Stimulated activated CD4-positive, alpha-beta T cell treated with anti-CD3 and anti-CD28 coated beads, TNF-alpha, amount 100 ng/mL, for 24 hours (primary cell): ENCODE data around the gene DHDH.

Experiments used
- DNase-seq, 3 experiments: peaks; one replicate each; pipeline ENCODE4 v3.0.0-alpha.2; 2020; ENCODE audit warnings: low read depth in 3 of 3

The DHDH gene

DNA sequence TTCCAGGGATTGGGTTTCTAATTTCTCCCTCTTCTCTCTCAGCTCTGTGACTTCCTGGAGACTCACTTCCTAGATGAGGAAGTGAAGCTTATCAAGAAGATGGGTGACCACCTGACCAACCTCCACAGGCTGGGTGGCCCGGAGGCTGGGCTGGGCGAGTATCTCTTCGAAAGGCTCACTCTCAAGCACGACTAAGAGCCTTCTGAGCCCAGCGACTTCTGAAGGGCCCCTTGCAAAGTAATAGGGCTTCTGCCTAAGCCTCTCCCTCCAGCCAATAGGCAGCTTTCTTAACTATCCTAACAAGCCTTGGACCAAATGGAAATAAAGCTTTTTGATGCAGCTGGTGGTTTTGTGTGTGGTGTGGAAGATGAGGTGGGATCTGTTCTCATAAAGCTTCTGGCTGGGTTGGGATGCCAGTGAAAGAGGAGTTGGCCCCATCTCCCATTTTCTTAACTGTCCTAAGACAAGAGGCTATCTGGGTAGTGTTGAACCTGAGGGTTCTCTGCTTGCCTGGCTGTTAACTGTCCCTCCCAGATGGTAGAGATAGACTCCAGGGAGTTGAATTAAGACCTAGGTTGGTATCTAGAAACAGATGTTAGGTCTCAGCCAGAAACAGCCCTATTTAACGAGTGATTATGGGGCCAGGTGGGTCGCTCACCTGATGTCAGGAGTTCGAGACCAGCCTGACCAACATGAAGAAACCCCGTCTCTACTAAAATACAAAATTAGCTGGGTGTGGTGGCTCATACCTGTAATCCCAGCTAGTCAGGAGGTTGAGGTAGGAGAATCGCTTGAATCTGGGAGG, 33.2 kb downstream of the DHDH start:
- DNase-seq = no peak

- no peak for DNase-seq
Observed at GRCh38 chr19:48967346-48968178, 34.1 kb downstream of the DHDH start.

DNA sequence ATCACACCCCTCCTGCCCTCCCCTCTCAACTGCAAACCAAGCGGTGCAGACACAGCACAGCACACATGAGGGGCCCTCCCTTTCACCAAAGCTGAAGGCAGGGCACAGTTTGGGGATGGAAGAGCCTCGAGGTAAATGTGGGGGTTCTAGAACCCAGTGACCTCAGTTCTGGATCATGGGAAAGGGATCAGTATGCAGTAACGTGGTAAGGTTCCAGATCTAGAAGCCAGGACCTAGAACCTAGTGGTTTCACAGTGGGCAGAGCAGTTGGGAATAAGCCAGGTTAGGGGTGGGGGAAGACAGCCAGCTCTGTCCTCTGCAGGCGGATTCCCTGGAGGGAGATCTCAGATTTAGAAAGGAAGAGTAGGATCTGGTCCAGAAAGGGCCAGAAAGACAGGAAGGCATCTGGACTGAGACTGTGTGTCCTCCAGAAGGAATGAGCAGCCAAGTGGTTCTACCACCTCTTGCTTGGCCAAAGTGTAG, 34.7 kb downstream of the DHDH start:
- DNase-seq = no peak

GRCh38 chr19:48968813-48969218, 35.3 kb downstream of the DHDH start:
- DNase-seq = no peak

DNA sequence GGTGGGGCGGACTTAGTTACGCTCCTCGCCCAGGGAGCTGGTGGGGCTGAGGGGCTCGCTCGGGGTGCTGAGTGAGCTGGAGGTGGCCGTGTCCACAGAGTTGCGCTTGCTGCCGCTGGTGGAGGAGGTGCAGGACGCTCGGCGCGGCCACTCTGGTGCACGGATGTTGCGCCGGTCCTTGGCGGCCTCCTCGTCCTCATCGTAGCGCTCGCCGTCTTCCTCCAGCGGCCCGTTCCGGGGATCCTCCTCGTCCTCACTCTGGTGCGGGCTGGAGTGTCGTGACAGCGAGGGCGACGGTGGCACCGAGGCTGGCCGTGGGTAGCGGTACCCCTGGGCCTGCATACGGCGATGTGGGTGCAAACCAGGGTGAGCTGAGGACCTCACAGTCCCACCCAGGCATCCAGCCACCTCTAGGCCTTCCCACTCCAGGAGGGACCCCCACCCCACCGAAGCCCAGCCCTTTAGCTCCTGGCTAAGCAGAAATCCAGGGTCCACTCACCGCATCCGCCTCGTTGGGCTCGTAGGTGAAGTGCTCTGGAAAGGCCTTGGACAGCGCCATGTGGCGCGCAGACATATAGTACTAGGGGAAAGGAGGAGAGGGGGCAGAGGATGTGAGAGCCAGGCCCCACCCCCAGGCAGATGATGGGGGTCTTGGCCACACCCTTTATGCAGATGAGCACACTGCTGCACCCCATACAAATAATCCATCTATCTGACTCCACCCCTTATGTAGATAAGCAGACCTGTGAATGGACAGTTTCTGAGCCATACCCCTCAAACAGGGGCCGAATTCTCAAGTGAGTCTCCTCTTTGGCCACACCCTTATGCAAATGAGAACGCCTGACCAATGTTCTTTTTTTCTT, 36.0 kb downstream of the DHDH start:
- DNase-seq = no peak

GRCh38 chr19:48970139-48970766, 36.8 kb downstream of the DHDH start:
- DNase-seq = no peak

DNA sequence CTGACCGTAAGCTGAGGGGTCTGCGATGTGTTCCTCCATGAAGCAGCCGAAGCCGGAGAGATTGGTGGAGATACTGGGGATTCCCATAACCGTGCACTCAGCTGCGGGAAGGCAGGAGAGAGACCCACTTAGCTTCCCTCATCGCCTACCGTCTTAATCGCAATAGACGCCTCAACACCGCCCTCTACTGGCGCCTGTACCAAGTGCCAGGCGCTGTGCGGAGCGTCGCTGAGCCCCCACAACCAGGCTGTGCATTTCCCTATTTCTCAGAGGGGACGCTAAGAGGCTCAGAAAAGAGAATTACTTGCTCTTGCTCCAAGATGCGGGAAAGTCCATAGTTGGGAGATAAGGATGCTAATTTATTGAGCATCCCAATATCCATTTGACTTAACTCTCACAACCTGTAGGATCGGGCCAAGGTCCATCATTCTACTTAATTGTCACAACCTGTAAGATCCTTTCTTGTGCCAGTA, 37.5 kb downstream of the DHDH start:
- DNase-seq = peak; percentile 65 to 80 (median 75)

- no peak for DNase-seq
Observed at GRCh38 chr19:48975947-48976847, 42.7 kb downstream of the DHDH start.

DNA sequence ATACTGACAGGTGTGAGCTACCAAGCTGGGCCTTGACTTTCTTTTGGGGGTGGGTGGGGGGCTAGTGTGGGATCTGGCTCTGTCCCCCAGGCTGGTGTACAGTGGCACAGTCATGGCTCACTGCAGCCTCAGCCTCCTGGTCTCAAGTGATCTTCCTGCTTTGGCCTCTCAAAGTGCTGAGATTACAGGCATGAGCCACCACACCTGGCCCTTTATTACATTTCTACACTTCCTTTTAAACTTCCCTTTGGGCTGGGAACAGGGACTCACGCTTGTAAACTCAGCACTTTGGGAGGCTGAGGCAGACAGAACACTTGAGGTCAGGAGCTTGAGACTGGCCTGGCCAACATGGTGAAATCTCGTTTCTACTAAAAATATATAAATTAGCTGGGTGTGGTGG, 43.6 kb downstream of the DHDH start:
- DNase-seq = no peak

GRCh38 chr19:48982280-48982679, 48.8 kb downstream of the DHDH start:
- DNase-seq = no peak

GRCh38 chr19:48985711-48986110, 52.2 kb downstream of the DHDH start:
- no peak for DNase-seq

- DNase-seq = no peak
Observed at GRCh38 chr19:48986211-48986610, 52.7 kb downstream of the DHDH start.

- no peak for DNase-seq
Observed at GRCh38 chr19:48987323-48987722, 53.8 kb downstream of the DHDH start.

GRCh38 chr19:48988286-48988685, 54.8 kb downstream of the DHDH start:
- no peak for DNase-seq

DNA sequence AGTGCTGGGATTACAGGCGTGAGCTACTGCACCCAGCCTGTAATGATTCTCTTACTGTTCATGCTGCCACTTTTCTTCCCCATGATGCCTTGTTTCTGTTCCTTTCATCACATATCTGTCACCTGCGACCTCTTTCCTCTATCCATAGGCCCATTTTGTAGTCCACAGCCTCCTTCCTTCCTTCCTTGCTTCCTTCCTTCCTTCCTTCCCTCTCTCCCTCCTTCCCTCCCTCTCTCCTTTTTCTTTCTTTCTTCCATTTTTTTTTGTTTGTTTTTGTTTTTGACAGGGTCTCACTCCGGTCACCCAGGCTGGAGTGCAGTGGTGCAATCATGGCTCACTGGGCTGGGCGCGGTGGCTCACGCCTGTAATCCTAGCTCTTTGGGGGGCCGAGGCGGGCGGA, 55.4 kb downstream of the DHDH start:
- DNase-seq = no peak

DNA sequence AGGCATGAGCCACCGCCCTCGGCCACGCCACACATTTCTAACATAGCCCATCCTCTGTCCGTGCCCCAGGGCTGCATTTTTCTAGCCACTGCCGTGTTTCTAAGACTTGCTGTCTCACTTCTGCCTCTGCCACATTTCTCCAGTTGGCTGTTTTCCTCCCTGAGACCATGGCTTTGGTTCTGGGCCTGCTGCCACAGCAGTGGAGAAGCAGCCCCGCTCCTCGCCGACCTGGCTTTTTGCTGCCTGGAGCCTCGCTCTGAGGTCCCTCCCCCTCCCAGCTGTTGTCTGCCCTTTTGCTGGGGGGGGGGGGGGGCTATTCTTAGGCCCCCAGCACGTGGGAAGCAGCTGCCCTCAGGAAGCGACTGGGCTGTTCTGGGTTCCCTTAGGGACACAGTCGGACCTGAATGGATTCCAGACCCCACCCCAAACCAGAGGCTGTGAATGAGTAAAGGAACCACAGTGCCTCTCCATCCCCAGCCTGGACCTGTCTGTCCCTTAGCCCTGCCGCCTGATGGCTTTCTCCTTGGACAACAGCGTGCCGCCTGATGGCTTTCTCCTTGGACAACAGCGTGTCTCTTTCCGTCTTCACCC, 56.3 kb downstream of the DHDH start:
- DNase-seq = no peak

GRCh38 chr19:48990400-48990799, 56.9 kb downstream of the DHDH start:
- no peak for DNase-seq

DNA sequence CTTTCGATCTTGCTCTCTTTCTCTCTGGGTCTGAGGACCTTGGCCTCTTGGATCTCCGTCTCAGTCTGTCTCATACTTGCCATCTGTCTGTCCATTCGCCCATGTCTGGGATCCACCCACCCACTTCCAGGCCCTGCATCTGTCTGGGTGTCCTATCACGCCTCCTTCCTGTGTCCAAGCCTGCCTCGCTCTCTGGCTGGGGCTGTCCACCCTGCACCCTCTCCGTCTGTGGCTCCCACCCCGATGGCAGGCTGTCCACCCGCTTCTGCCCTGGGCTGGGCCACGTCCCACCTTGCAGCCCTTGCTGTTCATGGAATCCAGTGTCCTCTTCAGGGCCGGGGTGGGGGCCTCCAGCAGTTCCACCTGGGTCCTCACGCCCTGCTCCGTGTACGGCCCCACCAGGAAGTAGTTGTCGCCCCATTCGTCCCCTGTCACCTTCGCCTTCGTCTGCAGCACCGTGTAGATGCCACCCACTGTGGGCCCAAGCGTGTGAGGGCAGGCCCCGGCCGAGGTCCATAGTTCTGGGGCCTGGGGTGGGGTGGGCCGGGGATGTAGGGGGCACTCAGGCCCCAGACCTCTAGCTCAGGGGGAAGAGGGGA, 57.6 kb downstream of the DHDH start:
- no peak for DNase-seq

- DNase-seq = no peak
Observed at GRCh38 chr19:48991873-48992580, 58.5 kb downstream of the DHDH start.
